ENCODE measurements around the gene SP7.

The SP7 gene

GRCh38 chr12:53320352-53321195 is 15.6 kb downstream of the SP7 start:
- Histone ChIP-seq H3K4me3 (peak overlapping the region; percentile 100), H3K9me3 (ENCODE audit: low read depth, low read length) (no peaks in the 10 kb centered on the region), H3K36me3 (ENCODE audit: insufficient read depth, low read length) (peaks cover 27% of the 10 kb centered on the region), H3K9ac (ENCODE audit: insufficient read length) (peak overlapping the region; percentile 99), H3K27ac (peak overlapping the region; percentile 98)
- TF ChIP-seq FOXP2 (optimal IDR thresholded peaks at IDR 0.05; ENCODE audit: control extremely low read depth, extremely low read length, insufficient read depth) = no peak
- TF ChIP-seq EZH2 (IDR thresholded peaks at IDR 0.05) = no peak
- no peak for TF ChIP-seq POLR2AphosphoS5 (IDR thresholded peaks at IDR 0.05; ENCODE audit: borderline replicate concordance, low read depth, low read length)
- no peak for DNase-seq (ENCODE audit: low read depth, low spot score)

- Histone ChIP-seq H3K36me3 (ENCODE audit: insufficient read depth, low read length) (peaks cover 38% of the 10 kb centered on the region), H3K9ac (ENCODE audit: insufficient read length) (no peak overlapping the region), H3K4me3 (no peak overlapping the region), H3K9me3 (ENCODE audit: low read depth, low read length) (no peaks in the 10 kb centered on the region), H3K27ac (no peak overlapping the region)
- TF ChIP-seq POLR2AphosphoS5 (IDR thresholded peaks at IDR 0.05; ENCODE audit: borderline replicate concordance, low read depth, low read length) (no peak), FOXP2 (optimal IDR thresholded peaks at IDR 0.05; ENCODE audit: control extremely low read depth, extremely low read length, insufficient read depth) (no peak), EZH2 (IDR thresholded peaks at IDR 0.05) (no peak)
- DNase-seq (ENCODE audit: low read depth, low spot score) = no peak
Measured at GRCh38 chr12:53313996-53314395, 22.2 kb downstream of the SP7 start.

GRCh38 chr12:53308276-53308675 is 27.9 kb downstream of the SP7 start:
- no peak for DNase-seq (ENCODE audit: low read depth, low spot score)
- Histone ChIP-seq H3K9ac (ENCODE audit: insufficient read length) (no peak overlapping the region), H3K36me3 (ENCODE audit: insufficient read depth, low read length) (peaks cover 46% of the 10 kb centered on the region), H3K27ac (no peak overlapping the region), H3K4me3 (no peak overlapping the region), H3K9me3 (ENCODE audit: low read depth, low read length) (no peaks in the 10 kb centered on the region)
- no peak for TF ChIP-seq EZH2 (IDR thresholded peaks at IDR 0.05)
- no peak for TF ChIP-seq FOXP2 (optimal IDR thresholded peaks at IDR 0.05; ENCODE audit: control extremely low read depth, extremely low read length, insufficient read depth)
- no peak; the same call in 1 of the 2 replicates for TF ChIP-seq POLR2AphosphoS5 (IDR thresholded peaks at IDR 0.05; ENCODE audit: borderline replicate concordance, low read depth, low read length)

- Histone ChIP-seq H3K4me3 (no peak overlapping the region), H3K27ac (no peak overlapping the region), H3K36me3 (ENCODE audit: insufficient read depth, low read length) (peaks cover 58% of the 10 kb centered on the region), H3K9me3 (ENCODE audit: low read depth, low read length) (no peaks in the 10 kb centered on the region), H3K9ac (ENCODE audit: insufficient read length) (no peak overlapping the region)
- no peak for DNase-seq (ENCODE audit: low read depth, low spot score)
- TF ChIP-seq FOXP2 (optimal IDR thresholded peaks at IDR 0.05; ENCODE audit: control extremely low read depth, extremely low read length, insufficient read depth) = no peak
- no peak for TF ChIP-seq POLR2AphosphoS5 (IDR thresholded peaks at IDR 0.05; ENCODE audit: borderline replicate concordance, low read depth, low read length)
- no peak for TF ChIP-seq EZH2 (IDR thresholded peaks at IDR 0.05)
Measured at GRCh38 chr12:53306826-53307225, 29.3 kb downstream of the SP7 start.

GRCh38 chr12:53302903-53303302 is 33.3 kb downstream of the SP7 start:
- no peak for DNase-seq (ENCODE audit: low read depth, low spot score)
- peaks cover 58% of the 10 kb centered on the region for H3K36me3 ChIP-seq (ENCODE audit: insufficient read depth, low read length)
- no peak overlapping the region for H3K9ac ChIP-seq (ENCODE audit: insufficient read length)
- H3K27ac ChIP-seq = no peak overlapping the region
- H3K4me3 ChIP-seq = no peak overlapping the region
- no peaks in the 10 kb centered on the region for H3K9me3 ChIP-seq (ENCODE audit: low read depth, low read length)
- TF ChIP-seq POLR2AphosphoS5 (IDR thresholded peaks at IDR 0.05; ENCODE audit: borderline replicate concordance, low read depth, low read length) = no peak
- TF ChIP-seq FOXP2 (optimal IDR thresholded peaks at IDR 0.05; ENCODE audit: control extremely low read depth, extremely low read length, insufficient read depth) = no peak
- TF ChIP-seq EZH2 (IDR thresholded peaks at IDR 0.05) = no peak

- DNase-seq (ENCODE audit: low read depth, low spot score) = no peak
- Histone ChIP-seq H3K36me3 (ENCODE audit: insufficient read depth, low read length) (peaks cover 45% of the 10 kb centered on the region), H3K4me3 (peak overlapping the region; percentile 92), H3K9ac (ENCODE audit: insufficient read length) (peak overlapping the region; percentile 83), H3K27ac (no peak overlapping the region), H3K9me3 (ENCODE audit: low read depth, low read length) (no peaks in the 10 kb centered on the region)
- TF ChIP-seq POLR2AphosphoS5 (IDR thresholded peaks at IDR 0.05; ENCODE audit: borderline replicate concordance, low read depth, low read length) (no peak), EZH2 (IDR thresholded peaks at IDR 0.05) (no peak)
Measured at GRCh38 chr12:53300187-53300586, 36.0 kb downstream of the SP7 start.

GRCh38 chr12:53299454-53300180 is 36.5 kb downstream of the SP7 start, which contains the start of gene MYG1:
Gene MYG1 (plus strand): TSS chr12:53299695. CDS start chr12:53299738, 43 bp downstream.
- peak within 1 kb of the TSS; percentile 92 for H3K4me3 ChIP-seq
- TF ChIP-seq EZH2 (IDR thresholded peaks at IDR 0.05) (no peak), POLR2AphosphoS5 (IDR thresholded peaks at IDR 0.05; ENCODE audit: borderline replicate concordance, low read depth, low read length) (peak; percentile 89)
- H3K9ac ChIP-seq (ENCODE audit: insufficient read length) = peak within 1 kb of the TSS; percentile 83
- peak within 1 kb of the TSS; percentile 64; the same call in 1 of the 2 replicates for H3K27ac ChIP-seq
- peaks cover 44% of the 10 kb centered on the region for H3K36me3 ChIP-seq (ENCODE audit: insufficient read depth, low read length)
- peak; percentile 12 for DNase-seq (ENCODE audit: low read depth, low spot score)
- no peaks in the 10 kb centered on the region for H3K9me3 ChIP-seq (ENCODE audit: low read depth, low read length)

GRCh38 chr12:53299101-53299453 is 37.1 kb downstream of the SP7 start:
- peak overlapping the region; percentile 92 for H3K4me3 ChIP-seq
- no peak overlapping the region for H3K9ac ChIP-seq (ENCODE audit: insufficient read length)
- no peak overlapping the region; the same call in 1 of the 2 replicates for H3K27ac ChIP-seq
- no peaks in the 10 kb centered on the region for H3K9me3 ChIP-seq (ENCODE audit: low read depth, low read length)
- no peak for DNase-seq (ENCODE audit: low read depth, low spot score)
- TF ChIP-seq FOXP2 (optimal IDR thresholded peaks at IDR 0.05; ENCODE audit: control extremely low read depth, extremely low read length, insufficient read depth) = no peak
- TF ChIP-seq EZH2 (IDR thresholded peaks at IDR 0.05) = no peak
- no peak for TF ChIP-seq POLR2AphosphoS5 (IDR thresholded peaks at IDR 0.05; ENCODE audit: borderline replicate concordance, low read depth, low read length)
- H3K36me3 ChIP-seq (ENCODE audit: insufficient read depth, low read length) = peaks cover 48% of the 10 kb centered on the region

Data from SK-N-MC (cell line).